NCI-H446 (cell line): Measurements from ENCODE around the gene CLDN25.
"Not testable (repeated sequence)": the region's sequence is repeated elsewhere in the genome, so short reads cannot be mapped to it uniquely, and the experiment has no call there.

Experiments used
- DNase-seq, 2 experiments: peaks; one replicate each; lab custom pipeline; 2025; lab: John Stamatoyannopoulos, UW

The CLDN25 gene

GRCh38 chr11:113779496-113779895 lies at the start of gene CLDN25:
Gene CLDN25 (plus strand): TSS chr11:113779796. CDS start chr11:113779796, 0 bp downstream.
- no peak for DNase-seq

GRCh38 chr11:113730887-113731726 lies 48.5 kb upstream of the CLDN25 start:
- DNase-seq: peak in 1 of 2 experiments; percentile 41

GRCh38 chr11:113732092-113732491 lies 47.5 kb upstream of the CLDN25 start:
- DNase-seq: no peak

GRCh38 chr11:113736323-113736722 lies 43.3 kb upstream of the CLDN25 start:
- DNase-seq: no peak

GRCh38 chr11:113752932-113753331 lies 26.7 kb upstream of the CLDN25 start:
- DNase-seq: no peak

- no peak for DNase-seq
Observed at GRCh38 chr11:113760241-113760640, 19.4 kb upstream of the CLDN25 start.

GRCh38 chr11:113763040-113763439 lies 16.6 kb upstream of the CLDN25 start:
- not testable (repeated sequence) for DNase-seq

GRCh38 chr11:113764527-113765219 lies 14.9 kb upstream of the CLDN25 start:
- DNase-seq: no peak

GRCh38 chr11:113771964-113772363 lies 7.6 kb upstream of the CLDN25 start:
- no peak for DNase-seq

GRCh38 chr11:113773092-113773415 lies 6.5 kb upstream of the CLDN25 start:
- DNase-seq: peak in 1 of 2 experiments; percentile 26

GRCh38 chr11:113773416-113774173 lies 6.0 kb upstream of the CLDN25 start, which contains the start of gene ZW10:
Gene ZW10 (minus strand): TSS chr11:113773692. CDS start chr11:113773666, 26 bp downstream.
- DNase-seq: peak; percentile 97 to 99

- DNase-seq: no peak
Observed at GRCh38 chr11:113774174-113774503, 5.5 kb upstream of the CLDN25 start.

GRCh38 chr11:113778111-113778910 lies 1.3 kb upstream of the CLDN25 start:
- DNase-seq: peak in 1 of 2 experiments; percentile 59

- no peak for DNase-seq
Observed at GRCh38 chr11:113781682-113782081, 2.1 kb downstream of the CLDN25 start.

- no peak for DNase-seq
Observed at GRCh38 chr11:113782134-113782533, 2.5 kb downstream of the CLDN25 start.

- DNase-seq: not testable (repeated sequence)
Observed at GRCh38 chr11:113789016-113789415, 9.4 kb downstream of the CLDN25 start.

GRCh38 chr11:113789675-113790320 lies 10.2 kb downstream of the CLDN25 start:
- DNase-seq: no peak

GRCh38 chr11:113796663-113797259 lies 17.2 kb downstream of the CLDN25 start:
- peak; percentile 43 to 67 for DNase-seq

- DNase-seq: no peak
Observed at GRCh38 chr11:113802621-113803020, 23.0 kb downstream of the CLDN25 start.

- DNase-seq: no peak
Observed at GRCh38 chr11:113805640-113806039, 26.0 kb downstream of the CLDN25 start.

- peak in 1 of 2 experiments; percentile 18 for DNase-seq
Observed at GRCh38 chr11:113806406-113806805, 26.8 kb downstream of the CLDN25 start.
